Thoracic aorta (tissue), 2 donors: ENCODE data around the gene LCE3E. TPM values are rescaled to one million over a fixed set of nuclear protein-coding genes. Genes with fewer than 3 reads are reported as not detected.

ENCODE experiments used
- ATAC-seq: fragments of 150-250 bp; one replicate; pipeline ENCODE4 v1.8.0; 2017; ENCODE audit warnings: low read depth; ENCODE audit not compliant: insufficient number of reproducible peaks, low FRiP score
- DNase-seq: peaks from one replicate; pipeline ENCODE4 v3.0.0-alpha.2; 2020; ENCODE audit warnings: low spot score
- H3K27ac ChIP-seq, 2 donors: fragments of 200-600 bp; sonication (generic); 1 replicate in 1 of 2; 2 replicates in 1 of 2; pipeline ENCODE4 v1.5.1; 2016; ENCODE audit warnings: mild to moderate bottlenecking in 2 of 2, moderate library complexity in 2 of 2
- H3K27me3 ChIP-seq: fragments of 200-600 bp; sonication (generic); replicated peaks from 2 replicates; pipeline ENCODE4 v1.6.0; 2016; ENCODE audit warnings: mild to moderate bottlenecking; ENCODE audit not compliant: insufficient read depth
- H3K36me3 ChIP-seq: fragments of 200-600 bp; sonication (generic); one replicate; pipeline ENCODE4 v1.5.1; 2016
- H3K4me1 ChIP-seq, 2 donors: fragments of 200-600 bp; sonication (generic); 1 replicate in 1 of 2; 2 replicates in 1 of 2; pipeline versions ENCODE4 v1.5.1 to v1.6.0; 2016; ENCODE audit warnings: low read depth in 2 of 2, mild to moderate bottlenecking in 1 of 2; ENCODE audit not compliant: control insufficient read depth in 1 of 2
- H3K4me3 ChIP-seq: fragments of 200-600 bp; sonication (generic); 2 replicates; pipeline ENCODE4 v1.5.1; 2016; ENCODE audit warnings: mild to moderate bottlenecking
- H3K9me3 ChIP-seq: fragments of 200-600 bp; sonication (generic); 2 replicates; pipeline ENCODE4 v1.5.1; 2016
- total RNA-seq, 2 donors: library from RNA; depleted of rRNA; stranded (reverse); fragments of >200 nt; gene quantifications; one replicate each; pipeline versions ENCODE4 v1.1.0 to v1.2.3, GENCODE V29; 2016
- TF ChIP-seq, protein P1 (sequence below): fragments of 200-600 bp; sonication (generic); IDR thresholded peaks from one replicate; pipeline ENCODE4 v1.5.1; 2019; ENCODE audit warnings: antibody characterized with exemption

Gene LCE3E, protein sequence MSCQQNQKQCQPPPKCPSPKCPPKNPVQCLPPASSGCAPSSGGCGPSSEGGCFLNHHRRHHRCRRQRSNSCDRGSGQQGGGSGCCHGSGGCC
- not detected for total RNA-seq

DNA sequence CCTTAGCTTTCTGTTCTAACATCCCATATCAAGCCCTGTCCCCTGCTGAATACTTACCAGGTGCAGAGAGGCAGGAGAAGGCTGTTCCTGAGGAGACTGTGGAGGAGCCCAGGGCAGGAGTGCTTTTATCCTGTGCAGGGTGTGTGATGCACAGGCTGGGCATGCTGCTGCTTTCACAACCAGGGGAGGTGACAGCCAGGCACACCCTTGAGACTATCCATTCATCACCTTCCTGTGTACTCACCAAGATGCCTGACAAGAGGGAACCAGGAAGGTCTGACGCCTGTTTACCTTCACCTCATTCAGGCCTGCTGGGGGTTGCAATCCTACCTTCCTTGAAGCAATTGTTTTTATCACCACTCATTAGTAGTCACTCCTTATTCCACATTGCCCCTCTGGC is at the start of gene LCE3E:
LCE3E (minus strand) TSS at position 100 of the 400 bp plus-strand sequence. CDS start 572 bp downstream, outside the sequence.
- Histone ChIP-seq H3K36me3 (no peaks in the 10 kb centered on the region), H3K27ac (no peak within 1 kb of the TSS), H3K27me3 (no peaks in the 10 kb centered on the region), H3K4me3 (no peak within 1 kb of the TSS), H3K4me1 (no peaks in the 10 kb centered on the region), H3K9me3 (peaks cover 4% of the 10 kb centered on the region)
- TF ChIP-seq, protein P1, sequence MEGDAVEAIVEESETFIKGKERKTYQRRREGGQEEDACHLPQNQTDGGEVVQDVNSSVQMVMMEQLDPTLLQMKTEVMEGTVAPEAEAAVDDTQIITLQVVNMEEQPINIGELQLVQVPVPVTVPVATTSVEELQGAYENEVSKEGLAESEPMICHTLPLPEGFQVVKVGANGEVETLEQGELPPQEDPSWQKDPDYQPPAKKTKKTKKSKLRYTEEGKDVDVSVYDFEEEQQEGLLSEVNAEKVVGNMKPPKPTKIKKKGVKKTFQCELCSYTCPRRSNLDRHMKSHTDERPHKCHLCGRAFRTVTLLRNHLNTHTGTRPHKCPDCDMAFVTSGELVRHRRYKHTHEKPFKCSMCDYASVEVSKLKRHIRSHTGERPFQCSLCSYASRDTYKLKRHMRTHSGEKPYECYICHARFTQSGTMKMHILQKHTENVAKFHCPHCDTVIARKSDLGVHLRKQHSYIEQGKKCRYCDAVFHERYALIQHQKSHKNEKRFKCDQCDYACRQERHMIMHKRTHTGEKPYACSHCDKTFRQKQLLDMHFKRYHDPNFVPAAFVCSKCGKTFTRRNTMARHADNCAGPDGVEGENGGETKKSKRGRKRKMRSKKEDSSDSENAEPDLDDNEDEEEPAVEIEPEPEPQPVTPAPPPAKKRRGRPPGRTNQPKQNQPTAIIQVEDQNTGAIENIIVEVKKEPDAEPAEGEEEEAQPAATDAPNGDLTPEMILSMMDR = no peak
- no peak for DNase-seq
- ATAC-seq = no peak

DNA sequence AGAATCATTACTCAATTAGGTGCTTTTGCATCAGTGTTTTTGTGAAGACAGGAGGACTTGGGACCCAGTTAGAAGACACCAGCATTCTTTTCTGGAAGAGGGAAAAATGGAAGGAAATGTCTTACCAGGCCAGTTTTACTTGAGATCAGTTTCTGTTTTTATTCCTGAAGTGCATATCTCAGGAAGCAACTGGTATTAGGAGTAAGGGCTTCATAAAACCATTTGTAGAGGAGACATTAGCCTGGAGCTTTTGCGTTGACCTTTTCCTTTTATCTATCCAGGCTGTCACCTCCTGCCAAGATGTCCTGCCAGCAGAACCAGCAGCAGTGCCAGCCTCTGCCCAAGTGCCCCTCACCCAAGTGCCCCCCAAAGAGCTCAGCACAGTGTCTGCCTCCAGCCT is 46.9 kb upstream of the LCE3E start, which contains the start of gene LCE3B:
LCE3B (plus strand) TSS at position 301 of the 400 bp plus-strand sequence; CDS start at position 301, 0 bp downstream.
- no peaks in the 10 kb centered on the region for H3K4me1 ChIP-seq
- H3K4me3 ChIP-seq = no peak within 1 kb of the TSS
- DNase-seq (no peak), ATAC-seq (no peak)
- no peaks in the 10 kb centered on the region for H3K9me3 ChIP-seq
- H3K36me3 ChIP-seq = no peaks in the 10 kb centered on the region
- TF ChIP-seq, protein P1 = no peak
- H3K27me3 ChIP-seq = no peaks in the 10 kb centered on the region
- no peak within 1 kb of the TSS for H3K27ac ChIP-seq

DNA sequence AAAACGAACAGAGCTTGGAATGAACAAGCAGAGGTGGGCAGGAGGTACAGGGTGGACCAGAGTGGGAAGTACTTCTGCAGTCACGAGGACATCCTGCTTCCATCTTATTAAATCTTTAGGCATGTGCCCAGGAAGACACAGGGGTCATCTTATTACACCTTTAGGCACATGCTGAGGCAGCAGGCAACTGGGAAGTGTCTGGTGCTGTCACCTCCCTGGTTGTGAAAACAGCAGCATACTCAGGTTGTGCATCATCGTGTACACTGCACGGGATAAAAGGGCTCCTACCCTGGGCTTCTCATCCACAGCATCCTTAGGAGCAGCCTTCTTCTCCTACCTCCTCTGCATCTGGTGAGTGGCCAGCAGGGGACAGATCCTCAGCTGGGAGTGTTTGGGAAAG is 33.4 kb upstream of the LCE3E start, which contains the start of gene LCE3C:
LCE3C (plus strand) TSS at position 301 of the 400 bp plus-strand sequence. CDS start 498 bp downstream, outside the sequence.
- Histone ChIP-seq H3K27me3 (no peaks in the 10 kb centered on the region), H3K36me3 (no peaks in the 10 kb centered on the region), H3K9me3 (no peaks in the 10 kb centered on the region), H3K4me3 (no peak within 1 kb of the TSS), H3K4me1 (no peaks in the 10 kb centered on the region), H3K27ac (no peak within 1 kb of the TSS)
- no peak for DNase-seq
- ATAC-seq = no peak
- TF ChIP-seq, protein P1 = no peak

DNA sequence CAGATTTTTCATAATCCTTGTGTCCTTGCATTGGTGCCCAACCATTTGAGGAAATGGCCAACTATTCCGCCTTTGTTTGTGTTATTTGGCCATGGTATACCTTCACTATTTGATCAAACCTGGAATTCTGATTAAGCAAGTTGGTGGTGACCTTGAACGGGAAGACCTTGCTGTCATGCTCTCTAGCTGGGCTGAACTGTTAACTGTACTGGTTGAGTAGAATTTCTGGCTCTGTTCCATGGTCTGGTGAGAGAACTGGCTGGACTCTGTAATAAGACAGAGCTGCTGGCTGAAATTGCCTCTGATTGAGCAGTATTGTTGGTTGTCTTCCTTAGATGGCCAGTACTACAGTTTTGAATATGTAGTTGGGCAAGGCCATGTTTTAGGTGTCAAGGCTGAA is 30.4 kb upstream of the LCE3E start:
- H3K27me3 ChIP-seq = no peaks in the 10 kb centered on the region
- TF ChIP-seq, protein P1 = no peak
- no peaks in the 10 kb centered on the region for H3K4me1 ChIP-seq
- no peak for DNase-seq
- no peak overlapping the region for H3K27ac ChIP-seq
- H3K36me3 ChIP-seq = no peaks in the 10 kb centered on the region
- ATAC-seq = no peak
- H3K4me3 ChIP-seq = no peak overlapping the region
- no peaks in the 10 kb centered on the region for H3K9me3 ChIP-seq

GRCh38 chr1:152585586-152585985 is 19.0 kb upstream of the LCE3E start:
- Histone ChIP-seq H3K36me3 (no peaks in the 10 kb centered on the region), H3K4me3 (no peak overlapping the region), H3K4me1 (no peaks in the 10 kb centered on the region), H3K9me3 (no peaks in the 10 kb centered on the region), H3K27ac (no peak overlapping the region), H3K27me3 (no peaks in the 10 kb centered on the region)
- TF ChIP-seq, protein P1 = no peak
- ATAC-seq (no peak), DNase-seq (no peak)
